Activated CD4-positive, CD25-positive, alpha-beta regulatory T cell treated with anti-CD3 and anti-CD28 coated beads, Interleukin-2, amount 50 U/mL, for 16 hours (primary cell): Measurements from ENCODE around the gene RBM43.
"Not testable (repeated sequence)": the region's sequence is repeated elsewhere in the genome, so short reads cannot be mapped to it uniquely, and the experiment has no call there.

Experiments used
- DNase-seq: peaks from one replicate; pipeline ENCODE4 v3.0.0-alpha.2; 2020; ENCODE audit warnings: low read depth, low spot score

RBM43 gene

GRCh38 chr2:151269798-151270568 is 8.3 kb upstream of the RBM43 start:
- DNase-seq = no peak

GRCh38 chr2:151268085-151268484 is 6.4 kb upstream of the RBM43 start:
- DNase-seq = no peak

DNA sequence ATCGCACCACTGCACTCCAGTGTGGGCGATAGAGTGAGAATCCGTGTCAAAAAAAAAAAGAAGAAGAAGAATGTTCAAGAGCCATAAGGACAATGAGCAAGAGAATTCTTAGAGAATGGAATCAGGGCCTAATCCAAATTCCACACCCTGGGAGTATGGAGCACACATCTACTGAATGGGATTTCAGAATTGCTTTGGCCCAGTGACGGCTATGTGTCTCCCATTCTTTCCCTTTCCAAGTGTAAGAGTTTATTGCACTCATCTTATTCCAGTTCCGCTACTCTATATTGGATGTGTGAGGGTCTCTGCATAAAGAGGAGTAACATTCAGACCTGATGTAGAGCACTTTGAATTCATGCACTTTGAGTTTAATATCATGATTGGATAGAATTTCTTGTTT is 5.9 kb upstream of the RBM43 start:
- no peak for DNase-seq

DNA sequence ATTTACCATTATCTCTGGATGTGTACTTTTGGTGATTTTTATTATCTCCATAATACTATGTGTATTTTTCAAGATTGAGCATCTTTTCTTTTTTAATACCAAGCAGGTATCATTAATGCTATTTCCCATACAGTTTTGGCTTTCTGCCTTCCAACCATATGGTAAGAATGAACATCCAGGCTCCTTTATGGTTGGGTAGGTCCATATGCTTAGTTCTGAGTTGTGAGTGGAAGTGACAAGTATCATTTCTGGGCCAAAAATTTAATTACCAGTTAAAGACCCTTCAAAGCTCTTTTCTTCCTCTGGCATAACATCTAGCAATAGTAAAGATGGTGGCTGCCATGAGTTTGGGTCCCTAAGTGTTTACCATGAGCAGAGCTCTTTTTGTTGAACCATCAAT is 4.3 kb upstream of the RBM43 start:
- no peak for DNase-seq

DNA sequence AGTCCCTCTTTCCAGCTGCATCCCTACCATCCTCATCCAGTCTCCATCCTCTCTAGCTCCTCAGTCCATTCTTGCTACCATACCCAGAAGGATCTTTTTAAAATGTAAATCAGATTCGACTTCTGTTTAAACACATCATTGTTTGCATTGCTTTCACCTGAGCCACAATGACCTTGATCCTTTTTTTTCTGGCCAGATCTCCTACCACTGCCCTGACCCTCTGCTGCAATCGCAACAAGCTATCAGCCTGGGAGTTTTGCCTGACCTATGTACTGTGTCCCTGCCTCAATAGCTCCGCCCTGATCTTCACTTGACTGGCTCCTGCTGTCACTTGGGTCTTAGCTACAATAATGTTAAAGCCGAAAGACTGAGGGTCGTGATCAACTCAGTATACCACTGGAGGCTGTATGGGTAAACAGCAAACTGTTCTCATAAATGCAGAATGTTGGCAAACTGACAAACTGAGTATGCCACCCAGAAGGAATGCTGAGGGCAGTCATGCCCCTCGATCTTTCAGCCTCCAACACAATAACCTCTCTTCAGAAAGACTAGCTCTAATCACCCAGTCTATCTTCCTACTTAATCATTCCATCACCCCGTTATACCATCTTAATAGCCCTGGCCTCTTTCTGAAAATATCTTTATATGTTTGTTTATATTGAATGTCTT is 2.6 kb upstream of the RBM43 start:
- no peak for DNase-seq

- no peak for DNase-seq
Observed at GRCh38 chr2:151262629-151263028, 966 bp upstream of the RBM43 start.

GRCh38 chr2:151261977-151262291 is 271 bp upstream of the RBM43 start:
- DNase-seq = no peak

GRCh38 chr2:151260573-151261230 is 961 bp downstream of the RBM43 start:
- no peak for DNase-seq

DNA sequence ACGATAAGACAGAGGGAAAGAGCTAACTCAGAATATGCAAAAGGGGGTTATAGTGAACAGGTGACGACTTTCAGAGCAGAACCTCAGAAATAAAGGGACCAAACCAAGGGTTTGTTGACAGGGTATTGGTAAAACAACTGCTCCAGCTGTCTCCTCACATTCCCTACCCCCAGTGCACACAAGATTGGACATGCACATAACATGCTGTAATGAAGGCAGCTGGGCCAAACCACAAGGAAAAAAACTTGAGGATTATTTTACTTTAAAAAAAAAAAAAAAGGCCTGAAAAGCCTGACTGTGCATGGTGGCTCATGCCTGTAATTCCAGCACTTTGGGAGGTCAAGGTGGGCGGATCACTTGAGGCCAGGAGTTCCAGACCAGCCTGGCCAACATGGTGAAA is 3.5 kb downstream of the RBM43 start:
- no peak for DNase-seq

DNA sequence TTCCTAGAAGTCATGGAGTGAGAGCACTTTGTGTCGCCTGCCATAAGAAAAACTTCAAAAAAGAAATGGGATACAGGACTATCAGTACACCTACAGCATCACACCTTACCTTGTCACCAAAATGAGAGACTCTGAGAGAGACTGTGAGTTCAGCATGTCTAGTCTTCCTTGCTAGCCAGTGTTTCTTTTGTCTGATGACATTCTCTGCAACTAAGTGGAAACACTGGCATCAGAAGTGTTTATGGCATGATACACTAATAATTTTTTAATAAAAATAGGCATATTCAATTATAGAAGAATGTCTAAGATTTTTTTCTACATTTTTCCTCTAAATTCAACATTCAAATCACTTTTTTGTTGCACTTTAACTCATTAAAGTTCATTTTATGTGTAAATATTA is 9.0 kb downstream of the RBM43 start:
- DNase-seq = no peak

DNA sequence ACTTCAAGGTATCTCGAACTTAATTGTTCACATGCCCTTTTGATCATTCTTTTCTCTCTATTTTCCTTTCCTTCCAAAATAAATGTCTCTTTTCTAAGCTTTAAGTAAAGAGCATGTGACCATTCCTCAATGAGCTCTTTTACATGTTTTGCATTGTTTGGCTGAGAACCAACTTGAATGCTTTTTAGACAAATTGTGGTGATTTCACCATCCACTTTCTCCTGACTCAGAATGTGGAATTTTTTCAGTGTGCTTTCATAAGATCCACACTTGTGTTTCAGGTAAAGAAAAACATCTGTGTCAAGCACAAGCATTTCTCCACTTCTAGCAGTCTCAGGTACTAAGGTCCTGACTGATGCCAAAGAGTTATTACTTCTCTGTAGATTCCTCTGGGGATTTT is 10.7 kb downstream of the RBM43 start:
- no peak for DNase-seq

DNA sequence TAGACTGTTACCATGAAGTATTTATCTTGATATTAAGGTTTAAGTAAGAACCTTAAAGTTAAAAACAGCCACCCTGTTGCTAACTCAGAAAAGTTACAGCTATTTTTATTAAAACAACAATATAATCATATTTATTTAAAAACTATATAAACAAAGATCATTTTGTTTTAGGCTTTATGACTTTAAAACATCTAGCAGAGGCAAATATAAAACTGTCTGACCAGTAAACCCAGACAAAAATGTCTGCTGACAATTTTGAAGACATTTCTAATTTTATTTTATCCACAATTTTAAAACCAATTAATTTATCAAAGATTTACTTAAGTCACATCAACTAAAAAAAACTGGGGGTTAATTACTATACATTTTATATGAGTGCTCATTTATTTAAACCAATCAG is 14.2 kb downstream of the RBM43 start:
- DNase-seq = no peak

DNA sequence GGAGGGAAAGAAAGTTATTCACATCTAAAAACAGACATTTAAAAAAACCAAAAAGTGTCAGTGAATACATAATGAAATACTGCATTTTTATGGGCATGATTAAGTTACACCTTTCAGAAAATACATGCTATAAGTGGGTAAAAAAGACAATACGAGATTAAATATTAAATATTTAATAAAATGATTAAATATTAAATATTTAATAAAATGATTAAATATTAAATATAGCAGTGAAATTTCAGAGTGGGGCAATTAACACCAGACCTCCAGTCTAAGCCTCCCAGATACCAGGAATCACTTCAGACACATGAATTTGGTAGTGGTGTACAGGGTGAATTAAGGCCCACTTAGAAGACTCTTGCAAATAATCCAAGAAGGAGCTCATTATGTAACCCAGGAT is 15.5 kb downstream of the RBM43 start:
- no peak for DNase-seq

DNA sequence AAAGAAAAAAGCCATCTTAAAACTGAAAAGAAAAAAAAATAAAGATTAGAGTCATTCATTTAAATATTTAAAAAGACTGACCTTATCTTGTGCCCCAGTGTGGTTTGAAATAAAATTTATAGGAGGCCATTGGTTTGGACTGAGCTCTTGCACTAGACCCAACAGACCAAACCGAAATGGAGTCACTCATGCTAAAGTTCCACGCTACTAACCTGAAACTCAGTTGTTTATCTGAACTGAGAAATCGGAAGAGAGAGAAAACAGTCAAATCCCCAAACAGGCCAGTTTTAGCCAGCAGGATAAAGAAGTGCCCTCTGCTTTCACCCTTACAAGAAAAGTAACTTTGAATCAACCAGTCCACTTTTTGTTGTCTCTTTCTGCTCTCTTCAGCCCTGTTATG is 18.2 kb downstream of the RBM43 start:
- no peak for DNase-seq

GRCh38 chr2:151241224-151241623 is 20.4 kb downstream of the RBM43 start:
- no peak for DNase-seq

- no peak for DNase-seq
Observed at GRCh38 chr2:151240433-151240832, 21.2 kb downstream of the RBM43 start.

DNA sequence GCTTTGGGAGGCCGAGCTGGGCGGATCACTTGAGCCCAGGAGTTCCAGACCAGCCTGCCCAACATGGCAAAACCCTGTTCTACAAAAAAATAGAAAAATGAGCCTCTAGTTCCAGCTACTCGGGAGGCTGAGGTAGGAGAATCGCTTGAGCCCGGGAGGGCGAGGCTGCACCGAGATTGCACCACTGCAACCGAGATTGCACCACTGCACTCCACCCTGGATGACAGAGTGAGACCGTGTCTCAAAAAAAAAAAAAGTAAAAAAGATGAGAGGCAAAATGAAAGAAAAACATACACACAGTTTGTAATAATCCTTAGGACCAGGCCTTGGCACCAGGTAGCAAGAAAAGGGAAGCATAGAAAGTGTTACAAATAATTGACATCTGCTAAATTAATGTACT is 22.0 kb downstream of the RBM43 start:
- no peak for DNase-seq

GRCh38 chr2:151238527-151239487 is 22.9 kb downstream of the RBM43 start:
- DNase-seq = no peak

GRCh38 chr2:151237422-151238025 is 24.1 kb downstream of the RBM43 start:
- DNase-seq = no peak

DNA sequence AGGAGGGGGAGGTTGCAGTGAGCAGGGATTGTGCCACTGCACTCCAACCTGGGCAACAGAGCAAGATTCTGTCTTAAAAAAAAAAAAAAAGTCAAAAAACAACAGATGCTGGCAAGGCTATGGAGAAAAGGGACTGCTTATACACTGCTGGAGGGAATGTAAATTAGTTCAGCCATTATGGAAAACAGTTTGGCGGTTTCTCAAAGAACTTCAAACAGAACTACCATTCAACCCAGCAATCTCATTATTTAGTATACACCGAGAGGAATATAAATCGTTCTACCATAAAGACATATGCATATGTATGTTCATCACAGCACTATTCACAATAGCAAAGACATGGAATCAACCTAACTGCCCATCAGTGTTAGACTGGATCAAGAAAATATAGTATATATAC is 27.9 kb downstream of the RBM43 start:
- DNase-seq = not testable (repeated sequence)

DNA sequence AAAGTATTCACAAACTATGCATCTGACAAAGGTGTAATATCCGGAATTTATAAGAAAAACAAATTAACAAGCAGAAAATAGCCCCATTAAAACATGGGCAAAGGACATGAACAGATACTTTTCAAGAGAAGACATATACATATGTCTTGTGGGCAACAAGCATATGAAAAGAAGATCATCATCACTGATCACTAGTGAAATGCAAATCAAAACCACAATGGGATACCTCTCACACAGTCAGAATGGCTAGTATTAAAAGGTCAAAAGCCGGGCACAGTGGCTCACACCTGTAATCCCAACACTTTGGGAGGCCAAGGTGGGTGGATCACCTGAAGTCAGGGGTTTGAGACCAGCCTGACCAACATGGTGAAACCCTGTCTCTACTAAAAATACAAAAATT is 28.4 kb downstream of the RBM43 start:
- DNase-seq = not testable (repeated sequence)
